Fibroblast of villous mesenchyme (primary cell): Measurements from ENCODE around the gene CABLES1. TPM values are rescaled to one million over a fixed set of nuclear protein-coding genes. Genes with fewer than 3 reads are reported as not detected.
"Not testable (repeated sequence)": the region's sequence is repeated elsewhere in the genome, so short reads cannot be mapped to it uniquely, and the experiment has no call there.

Source experiments
- DNase-seq: peaks from one replicate; pipeline ENCODE4 v3.0.0-alpha.2; 2010; ENCODE audit warnings: low read depth
- H3K4me3 ChIP-seq: 2 replicates; pipeline ENCODE4 v1.5.1; 2011; ENCODE audit warnings: low read depth, mild to moderate bottlenecking, low read length
- total RNA-seq: library from RNA; depleted of rRNA; stranded (reverse); fragments of >200 nt; gene quantifications from 2 replicates; pipeline ENCODE4 v1.2.3, GENCODE V29; 2012
- TF ChIP-seq, protein P1 (sequence below): IDR thresholded peaks from 2 replicates; pipeline ENCODE4 v1.5.1; 2012; ENCODE audit warnings: low read depth, mild to moderate bottlenecking, low read length; ENCODE audit not compliant: insufficient read depth

Gene CABLES1, protein sequence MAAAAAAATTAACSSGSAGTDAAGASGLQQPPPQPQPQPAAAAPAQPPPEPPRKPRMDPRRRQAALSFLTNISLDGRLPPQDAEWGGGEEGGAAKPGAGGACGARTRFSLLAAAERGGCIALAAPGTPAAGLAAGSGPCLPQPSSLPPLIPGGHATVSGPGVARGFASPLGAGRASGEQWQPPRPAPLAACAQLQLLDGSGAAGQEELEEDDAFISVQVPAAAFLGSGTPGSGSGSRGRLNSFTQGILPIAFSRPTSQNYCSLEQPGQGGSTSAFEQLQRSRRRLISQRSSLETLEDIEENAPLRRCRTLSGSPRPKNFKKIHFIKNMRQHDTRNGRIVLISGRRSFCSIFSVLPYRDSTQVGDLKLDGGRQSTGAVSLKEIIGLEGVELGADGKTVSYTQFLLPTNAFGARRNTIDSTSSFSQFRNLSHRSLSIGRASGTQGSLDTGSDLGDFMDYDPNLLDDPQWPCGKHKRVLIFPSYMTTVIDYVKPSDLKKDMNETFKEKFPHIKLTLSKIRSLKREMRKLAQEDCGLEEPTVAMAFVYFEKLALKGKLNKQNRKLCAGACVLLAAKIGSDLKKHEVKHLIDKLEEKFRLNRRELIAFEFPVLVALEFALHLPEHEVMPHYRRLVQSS
- 0.43 and 1.3 TPM in 2 replicates for total RNA-seq

DNA sequence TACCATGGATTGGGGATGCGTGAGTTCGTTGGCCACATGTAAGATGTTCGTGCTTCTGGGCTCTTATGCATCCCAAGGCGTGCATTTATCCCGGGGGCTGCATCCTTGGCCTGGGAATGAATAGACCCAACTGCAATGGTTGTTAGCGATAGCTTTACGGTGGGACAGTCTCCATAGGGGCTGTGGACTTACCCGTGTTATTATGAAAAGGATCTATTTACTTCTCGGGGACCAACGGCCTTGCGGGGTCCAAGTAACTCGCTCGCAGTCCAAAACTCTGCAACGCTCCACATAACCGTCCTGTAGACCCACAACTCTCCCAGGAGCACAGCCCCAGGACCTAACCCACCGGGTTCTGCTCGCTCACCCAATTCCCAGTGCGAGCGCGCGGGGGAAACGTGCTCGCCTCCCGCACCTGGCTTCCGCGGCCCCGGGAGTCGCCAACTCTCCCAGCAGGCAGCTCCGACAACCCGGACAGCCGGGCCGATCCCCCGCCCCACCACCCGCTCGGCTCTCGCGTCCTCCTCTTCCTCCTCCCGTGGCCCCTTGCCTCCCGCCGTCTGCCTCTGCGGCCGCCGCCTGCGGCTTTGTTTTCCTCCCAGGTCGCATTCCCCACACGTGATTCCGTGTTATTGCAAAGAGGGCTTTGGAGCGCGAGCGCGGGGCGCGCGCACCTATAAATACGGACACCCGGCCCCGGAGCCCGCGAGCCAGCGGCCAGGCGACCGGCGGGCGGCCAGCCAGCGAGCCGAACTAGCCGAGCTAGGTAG, at the start of gene CABLES1:
Gene CABLES1, plus strand, starts transcription at position 706 of the 770 bp plus-strand sequence. CDS start 278 bp downstream, outside the sequence.
- TF ChIP-seq, protein P1, sequence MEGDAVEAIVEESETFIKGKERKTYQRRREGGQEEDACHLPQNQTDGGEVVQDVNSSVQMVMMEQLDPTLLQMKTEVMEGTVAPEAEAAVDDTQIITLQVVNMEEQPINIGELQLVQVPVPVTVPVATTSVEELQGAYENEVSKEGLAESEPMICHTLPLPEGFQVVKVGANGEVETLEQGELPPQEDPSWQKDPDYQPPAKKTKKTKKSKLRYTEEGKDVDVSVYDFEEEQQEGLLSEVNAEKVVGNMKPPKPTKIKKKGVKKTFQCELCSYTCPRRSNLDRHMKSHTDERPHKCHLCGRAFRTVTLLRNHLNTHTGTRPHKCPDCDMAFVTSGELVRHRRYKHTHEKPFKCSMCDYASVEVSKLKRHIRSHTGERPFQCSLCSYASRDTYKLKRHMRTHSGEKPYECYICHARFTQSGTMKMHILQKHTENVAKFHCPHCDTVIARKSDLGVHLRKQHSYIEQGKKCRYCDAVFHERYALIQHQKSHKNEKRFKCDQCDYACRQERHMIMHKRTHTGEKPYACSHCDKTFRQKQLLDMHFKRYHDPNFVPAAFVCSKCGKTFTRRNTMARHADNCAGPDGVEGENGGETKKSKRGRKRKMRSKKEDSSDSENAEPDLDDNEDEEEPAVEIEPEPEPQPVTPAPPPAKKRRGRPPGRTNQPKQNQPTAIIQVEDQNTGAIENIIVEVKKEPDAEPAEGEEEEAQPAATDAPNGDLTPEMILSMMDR, result no peak
- DNase-seq, result peak; percentile 42

DNA sequence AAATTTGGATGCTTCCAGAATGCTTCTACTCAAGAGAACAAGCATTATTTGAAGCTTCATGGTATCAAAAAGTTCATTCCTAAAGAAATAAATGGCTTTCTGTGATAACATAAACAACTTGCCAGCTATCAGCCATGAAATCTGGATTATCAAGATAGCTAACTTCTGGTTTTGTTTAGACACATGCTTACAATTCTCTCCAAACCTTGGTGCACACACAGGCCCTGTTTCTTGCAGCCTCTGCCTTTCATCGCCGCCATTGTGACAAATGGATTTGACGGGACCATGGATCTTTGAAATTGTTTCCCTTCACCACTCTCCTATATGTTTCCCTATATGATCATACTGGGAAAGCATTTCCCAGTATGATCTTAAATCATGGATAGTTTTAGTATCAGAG, 47.9 kb upstream of the CABLES1 start:
- no peak for DNase-seq
- TF ChIP-seq, protein P1, result no peak
- H3K4me3 ChIP-seq, result no peak overlapping the region

More for the DNA sequence above, at the start of gene CABLES1:
- peak within 1 kb of the TSS; percentile 63 for H3K4me3 ChIP-seq

DNA sequence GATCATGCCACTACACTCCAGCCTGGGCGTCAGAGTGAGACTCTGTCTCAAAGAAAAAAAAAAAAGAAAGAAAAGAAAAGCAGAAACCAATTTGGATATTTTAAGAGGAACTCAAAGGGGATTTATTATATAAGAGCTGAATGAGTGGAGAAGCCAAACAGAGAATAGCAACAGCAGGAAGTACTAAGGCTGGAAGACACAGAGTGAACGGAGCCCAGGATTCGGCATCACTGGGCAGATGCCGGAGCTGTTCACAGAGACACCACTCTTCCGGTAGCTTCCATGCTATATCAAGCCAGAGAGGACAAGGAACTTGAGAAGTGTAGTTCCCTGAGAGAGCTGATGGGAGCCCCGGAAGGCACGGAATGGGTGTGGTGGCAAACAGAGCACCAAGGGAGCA, 47.0 kb upstream of the CABLES1 start:
- TF ChIP-seq, protein P1, result no peak
- H3K4me3 ChIP-seq, result no peak overlapping the region
- DNase-seq, result no peak

DNA sequence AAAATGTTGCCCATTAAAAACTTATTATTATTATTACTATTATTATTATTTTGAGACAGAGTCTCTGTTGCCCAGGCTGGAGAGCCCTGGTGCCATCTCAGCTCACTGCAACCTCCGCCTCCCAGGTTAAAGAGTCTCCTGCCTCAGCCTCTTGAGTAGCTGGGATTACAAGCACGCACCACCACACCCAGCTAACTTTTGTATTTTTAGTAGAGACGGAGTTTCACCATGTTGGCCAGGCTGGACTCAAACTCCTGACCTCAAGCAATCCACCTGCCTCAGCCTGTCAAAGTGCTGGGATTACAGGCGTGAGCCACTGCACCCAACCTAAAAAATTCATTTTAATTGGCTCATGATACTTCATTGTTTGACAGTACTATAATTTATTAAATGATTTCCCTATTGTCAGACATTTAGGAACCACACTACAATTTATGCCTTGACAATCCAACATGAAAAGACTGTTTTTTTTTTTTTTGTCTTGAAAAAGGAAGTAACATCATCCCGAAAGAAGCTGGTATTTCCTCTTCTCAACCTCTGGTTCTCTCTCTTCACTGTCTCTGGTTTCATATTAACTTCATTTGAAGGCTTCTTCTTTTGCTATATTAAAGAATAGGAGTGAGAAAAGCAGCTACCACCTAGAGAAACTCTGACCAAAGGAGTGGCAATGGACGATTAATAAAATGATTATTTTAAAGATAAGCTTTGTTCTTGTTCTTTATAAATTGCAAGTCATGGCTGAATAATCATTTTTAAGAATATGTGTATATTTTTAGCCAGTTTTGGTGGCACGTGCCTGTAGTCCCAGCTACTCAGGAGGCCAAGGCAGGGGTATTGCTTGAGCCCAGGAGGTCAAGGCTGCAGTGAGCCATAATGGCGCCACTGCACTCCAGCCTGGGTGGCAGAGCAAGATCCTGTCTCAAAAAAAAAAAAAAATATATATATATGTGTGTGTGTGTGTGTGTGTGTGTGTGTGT, 44.0 kb upstream of the CABLES1 start:
- H3K4me3 ChIP-seq, DNase-seq: not testable (repeated sequence)

DNA sequence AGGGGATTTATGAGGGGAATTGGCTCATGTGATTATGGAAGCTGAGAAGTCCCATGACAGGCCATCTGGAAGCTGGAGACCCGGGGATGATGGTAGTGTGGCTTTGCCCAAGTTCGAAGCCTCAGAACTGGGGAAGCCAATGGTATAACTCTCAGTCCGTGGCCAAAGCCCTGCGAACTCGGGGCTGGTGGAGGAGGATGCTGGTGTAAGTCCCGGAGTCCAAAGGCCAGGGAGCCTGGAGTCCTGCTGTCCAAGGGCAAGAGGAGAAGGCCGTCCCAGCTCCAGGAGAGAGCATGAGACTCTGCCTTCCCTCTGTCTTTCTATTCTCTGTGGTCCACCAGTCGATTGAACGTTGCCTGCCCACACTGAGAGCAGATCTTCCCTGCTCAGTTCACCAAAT, 43.2 kb upstream of the CABLES1 start:
- H3K4me3 ChIP-seq, result no peak overlapping the region
- no peak for DNase-seq
- TF ChIP-seq, protein P1, result no peak

DNA sequence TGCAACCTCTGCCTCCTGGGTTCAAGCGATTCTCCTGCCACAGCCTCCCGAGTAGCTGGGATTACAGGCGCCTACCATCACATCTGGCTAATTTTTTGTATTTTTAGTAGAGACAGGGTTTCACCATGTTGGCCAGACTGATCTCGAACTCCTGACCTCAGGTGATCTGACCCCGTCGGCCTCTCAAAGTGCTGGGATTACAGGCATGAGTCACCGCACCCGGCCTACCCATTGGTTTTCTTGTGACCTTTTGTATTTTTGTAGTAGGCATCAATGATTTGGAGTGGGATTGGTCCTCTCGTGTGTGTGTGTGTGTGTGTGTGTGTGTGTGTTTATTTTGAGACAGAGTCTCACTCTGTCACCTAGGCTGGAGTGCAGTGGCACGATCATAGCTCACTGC, 42.2 kb upstream of the CABLES1 start:
- not testable (repeated sequence) for H3K4me3 ChIP-seq, DNase-seq

DNA sequence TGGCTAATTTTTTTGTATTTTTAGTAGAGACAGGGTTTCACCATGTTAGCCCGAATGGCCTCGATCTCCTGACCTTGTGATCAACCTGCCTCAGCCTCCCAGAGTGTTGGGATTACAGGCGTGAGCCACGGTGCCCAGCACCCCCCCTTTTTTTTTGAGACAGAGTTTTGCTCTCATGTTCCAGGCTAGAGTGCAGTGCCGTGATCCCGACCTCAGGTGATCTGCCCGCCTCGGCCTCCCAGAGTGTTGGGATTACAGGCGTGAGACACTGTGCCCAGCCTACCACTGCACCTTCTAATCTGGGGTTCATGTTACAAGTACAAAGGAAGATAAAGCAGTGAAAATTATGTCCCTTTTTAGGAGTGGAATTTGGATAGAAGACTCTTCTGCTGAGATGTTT, 41.5 kb upstream of the CABLES1 start:
- no peak overlapping the region for H3K4me3 ChIP-seq
- DNase-seq, result no peak
- TF ChIP-seq, protein P1, result no peak
